HG03175 (cell line): ENCODE measurements around the gene SLC39A9.
"Not testable (repeated sequence)": the region's sequence is repeated elsewhere in the genome, so short reads cannot be mapped to it uniquely, and the experiment has no call there.

Experiments
- ATAC-seq: cut with Tn5 transposase; IDR thresholded peaks from one replicate; pipeline ENCODE4 v1.9.1; 2021; ENCODE audit warnings: mild to moderate bottlenecking, moderate library complexity; ENCODE audit not compliant: unreplicated experiment

SLC39A9 gene

DNA sequence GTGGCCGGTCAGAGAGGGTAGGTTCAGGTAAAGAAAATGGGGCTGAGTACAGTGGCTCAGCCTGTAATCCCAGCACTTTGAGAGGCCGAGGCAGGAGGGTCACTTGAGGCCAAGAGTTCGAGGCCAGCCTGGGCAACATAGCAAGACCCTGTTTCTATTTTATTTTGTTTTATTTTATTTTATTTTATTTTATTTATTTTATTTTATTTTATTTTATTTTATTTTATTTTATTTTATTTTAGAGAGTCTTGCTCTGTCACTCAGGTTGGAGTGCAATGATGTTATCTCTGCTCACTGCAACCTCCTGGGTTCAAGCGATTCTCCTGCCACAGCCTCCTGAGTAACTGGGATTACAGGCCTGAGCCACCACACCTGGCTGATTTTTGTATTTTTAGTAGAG is 99.4 kb downstream of the SLC39A9 start:
- not testable (repeated sequence) for ATAC-seq

DNA sequence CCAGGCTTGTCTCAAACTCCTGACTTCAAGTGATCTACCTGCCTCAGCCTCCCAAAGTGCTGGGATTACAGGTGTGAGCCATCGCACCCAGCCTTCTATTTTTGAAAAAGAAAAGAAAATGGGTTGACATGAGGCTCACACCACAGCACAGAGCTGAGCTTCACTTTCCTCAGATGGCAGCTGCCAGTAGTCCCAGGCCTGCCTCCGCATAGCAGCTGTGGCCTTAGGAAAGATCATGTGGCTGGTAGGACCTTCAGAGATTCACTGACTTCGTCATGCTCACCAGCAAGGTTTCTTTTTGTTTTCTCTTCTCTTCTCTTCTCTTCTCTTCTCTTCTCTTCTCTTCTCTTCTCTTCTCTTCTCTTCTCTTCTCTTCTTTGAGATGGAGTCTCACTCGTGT is 99.8 kb downstream of the SLC39A9 start:
- not testable (repeated sequence) for ATAC-seq

DNA sequence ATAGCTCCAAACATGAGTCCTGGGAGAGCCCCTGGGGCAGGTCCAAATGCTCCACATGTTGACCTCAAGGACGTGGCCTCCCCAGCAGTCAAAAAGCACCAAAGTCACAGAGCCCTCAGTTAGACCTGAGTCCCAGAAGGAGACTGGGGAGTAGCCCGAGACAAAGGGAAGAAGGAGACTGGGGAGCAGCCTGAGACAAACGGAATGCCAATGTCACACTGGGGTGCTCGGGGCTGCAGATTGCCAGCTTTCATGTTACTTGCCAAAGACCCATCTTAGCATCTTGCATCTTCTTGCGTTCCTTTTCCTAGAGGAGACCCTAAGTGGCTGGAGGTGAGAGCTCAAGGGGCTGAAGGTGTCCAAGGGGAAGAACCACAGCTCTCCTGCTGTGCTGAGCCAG is 100.9 kb downstream of the SLC39A9 start:
- ATAC-seq, result no peak

GRCh38 chr14:69500096-69500495 is 101.6 kb downstream of the SLC39A9 start:
- no peak for ATAC-seq

DNA sequence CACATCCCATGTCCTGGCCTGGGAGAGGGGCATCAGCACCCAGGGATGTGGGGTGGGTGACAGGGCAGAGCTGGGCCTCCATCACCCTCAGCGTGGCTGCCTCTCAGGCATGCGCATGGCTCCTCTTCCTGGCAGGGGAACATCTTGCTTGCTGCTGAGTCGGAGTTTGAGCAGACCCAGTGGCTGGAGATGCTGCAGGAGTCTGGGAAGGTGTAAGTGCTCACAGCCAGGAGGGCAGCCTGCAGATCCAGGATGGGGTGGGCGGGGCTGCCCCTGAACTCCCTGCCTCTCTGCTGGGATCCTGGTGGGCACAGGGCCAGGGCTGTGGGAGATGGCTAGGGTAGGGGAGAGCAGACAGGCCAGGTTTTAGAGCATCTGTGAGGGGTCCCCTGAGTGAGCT is 102.2 kb downstream of the SLC39A9 start:
- no peak for ATAC-seq

- ATAC-seq, result no peak
These were observed 102.9 kb downstream of the SLC39A9 start for GRCh38 chr14:69501423-69501838.

DNA sequence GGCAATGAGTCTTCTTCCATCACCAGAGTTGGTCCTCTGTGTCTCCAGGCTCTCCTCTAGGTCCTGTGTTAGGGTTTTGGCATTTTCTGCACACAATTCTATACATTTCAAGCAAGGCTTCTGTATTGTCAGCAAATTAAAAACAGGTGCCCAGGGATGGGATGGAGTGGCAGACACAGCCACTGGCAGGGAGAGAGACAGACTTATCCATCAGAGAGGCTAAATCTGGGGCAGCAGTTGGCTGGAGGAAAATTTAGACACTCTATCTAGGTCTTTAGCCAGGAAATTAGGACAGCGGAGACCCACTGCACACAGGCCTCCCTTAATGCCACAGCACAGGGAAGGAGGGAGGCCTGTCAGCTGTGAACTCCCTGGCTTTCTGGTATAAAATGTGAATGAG is 106.3 kb downstream of the SLC39A9 start:
- no peak for ATAC-seq

- ATAC-seq, result no peak
These were observed 107.1 kb downstream of the SLC39A9 start for GRCh38 chr14:69505338-69506240.

DNA sequence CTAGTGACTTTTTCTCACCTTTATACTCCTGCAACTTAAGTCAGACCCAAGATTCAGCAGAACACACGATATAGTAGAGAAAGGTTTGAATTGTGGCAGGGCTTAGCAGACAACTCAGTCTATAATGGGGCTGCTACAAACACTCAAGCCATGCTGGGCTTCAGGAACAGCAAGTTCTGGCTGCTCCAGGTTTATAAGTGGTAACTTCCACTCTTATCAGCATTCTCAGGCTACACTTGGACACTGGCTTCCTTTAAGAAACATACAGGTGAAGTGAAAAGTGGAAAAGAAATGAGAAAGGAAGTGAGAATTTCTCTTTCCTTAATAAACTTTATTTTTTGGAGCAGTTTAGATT is 107.7 kb downstream of the SLC39A9 start:
- no peak for ATAC-seq
